DOHH2 (cell line): ENCODE measurements around the gene CCNL2.

Experiments used
- CTCF ChIP-seq: fragments of 200-600 bp; sonication (generic); IDR thresholded peaks from one replicate; pipeline ENCODE4 v1.5.1; 2014; ENCODE audit warnings: antibody characterized with exemption, mild to moderate bottlenecking, low read depth, low read length; ENCODE audit not compliant: poor library complexity, severe bottlenecking
- EZH2phosphoT487 ChIP-seq: fragments of 200-600 bp; sonication (generic); IDR thresholded peaks from 2 replicates; pipeline ENCODE4 v1.6.1; 2017; ENCODE audit warnings: borderline replicate concordance, mild to moderate bottlenecking, antibody characterized with exemption, low read length, moderate library complexity, mixed read lengths

GRCh38 chr1:1407636-1408318 lies 8.6 kb upstream of the CCNL2 start:
- no peak for TF ChIP-seq CTCF
- no peak for TF ChIP-seq EZH2phosphoT487
